Calu3 (cell line): Measurements from ENCODE around the gene LYVE1. TPM values are rescaled to one million over a fixed set of nuclear protein-coding genes. Genes with fewer than 3 reads are reported as not detected.
"Not testable (repeated sequence)": the region's sequence is repeated elsewhere in the genome, so short reads cannot be mapped to it uniquely, and the experiment has no call there.

Experiments
- BruUV-seq: library from RNA; stranded (reverse); fragments of 400-500 nt; replicated peaks from 2 replicates; lab custom pipeline; 2021; lab: Mats Ljungman, UMichigan
- CTCF ChIA-PET: fragments of 300-600 bp; sonication (Branson Sonifier 250); formaldehyde crosslinking; loops from one replicate; lab custom pipeline; 2022; ENCODE audit warnings: antibody characterized with exemption; lab: Charles Lee
- DNase-seq: peaks from one replicate; pipeline ENCODE4 v3.0.0; 2022
- H3K27ac Mint-ChIP-seq: one replicate; pipeline ENCODE4 v1.8.0; 2022; ENCODE audit warnings: mixed read lengths; ENCODE audit not compliant: unreplicated experiment
- H3K27me3 Mint-ChIP-seq: one replicate; pipeline ENCODE4 v1.8.0; 2022; ENCODE audit warnings: mixed read lengths; ENCODE audit not compliant: unreplicated experiment
- H3K36me3 Mint-ChIP-seq: one replicate; pipeline ENCODE4 v1.8.0; 2022; ENCODE audit warnings: mild to moderate bottlenecking, moderate library complexity, mixed read lengths; ENCODE audit not compliant: insufficient read depth, unreplicated experiment
- H3K4me1 Mint-ChIP-seq: one replicate; pipeline ENCODE4 v1.8.0; 2022; ENCODE audit warnings: mild to moderate bottlenecking, low read depth, mixed read lengths; ENCODE audit not compliant: unreplicated experiment
- H3K4me3 Mint-ChIP-seq: one replicate; pipeline ENCODE4 v1.8.0; 2022; ENCODE audit warnings: mild to moderate bottlenecking, low read depth, moderate library complexity, mixed read lengths; ENCODE audit not compliant: unreplicated experiment
- H3K9me3 Mint-ChIP-seq: one replicate; pipeline ENCODE4 v1.8.0; 2022; ENCODE audit warnings: low read depth, mixed read lengths; ENCODE audit not compliant: unreplicated experiment
- intact Hi-C: fragments of 100-400 bp; cut with micrococcal nuclease; formaldehyde crosslinking; loops from one replicate; pipeline ENCODE4 v1.10.0; 2022; ENCODE audit not compliant: unreplicated experiment
- total RNA-seq: library from RNA; stranded (reverse); gene quantifications from 2 replicates; pipeline ENCODE4 v1.2.3, GENCODE V29; 2022
- TF ChIP-seq, protein P1 (sequence below): fragments of 200-600 bp; IDR thresholded peaks from one replicate; pipeline ENCODE4 v1.8.0; 2022; ENCODE audit warnings: antibody characterized with exemption; ENCODE audit not compliant: unreplicated experiment

Gene LYVE1
- total RNA-seq, 1 experiment from 2014 or later, result not detected

- no peak for DNase-seq
- BruUV-seq, result no TSS peak
- H3K27ac Mint-ChIP-seq, result no peak overlapping the region
- peaks cover 9% of the 10 kb centered on the region for H3K4me1 Mint-ChIP-seq
- H3K4me3 Mint-ChIP-seq, result no peak overlapping the region
- no peaks in the 10 kb centered on the region for H3K27me3 Mint-ChIP-seq
- TF ChIP-seq, protein P1, sequence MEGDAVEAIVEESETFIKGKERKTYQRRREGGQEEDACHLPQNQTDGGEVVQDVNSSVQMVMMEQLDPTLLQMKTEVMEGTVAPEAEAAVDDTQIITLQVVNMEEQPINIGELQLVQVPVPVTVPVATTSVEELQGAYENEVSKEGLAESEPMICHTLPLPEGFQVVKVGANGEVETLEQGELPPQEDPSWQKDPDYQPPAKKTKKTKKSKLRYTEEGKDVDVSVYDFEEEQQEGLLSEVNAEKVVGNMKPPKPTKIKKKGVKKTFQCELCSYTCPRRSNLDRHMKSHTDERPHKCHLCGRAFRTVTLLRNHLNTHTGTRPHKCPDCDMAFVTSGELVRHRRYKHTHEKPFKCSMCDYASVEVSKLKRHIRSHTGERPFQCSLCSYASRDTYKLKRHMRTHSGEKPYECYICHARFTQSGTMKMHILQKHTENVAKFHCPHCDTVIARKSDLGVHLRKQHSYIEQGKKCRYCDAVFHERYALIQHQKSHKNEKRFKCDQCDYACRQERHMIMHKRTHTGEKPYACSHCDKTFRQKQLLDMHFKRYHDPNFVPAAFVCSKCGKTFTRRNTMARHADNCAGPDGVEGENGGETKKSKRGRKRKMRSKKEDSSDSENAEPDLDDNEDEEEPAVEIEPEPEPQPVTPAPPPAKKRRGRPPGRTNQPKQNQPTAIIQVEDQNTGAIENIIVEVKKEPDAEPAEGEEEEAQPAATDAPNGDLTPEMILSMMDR, result no peak
- H3K36me3 Mint-ChIP-seq, result no peaks in the 10 kb centered on the region
- CTCF ChIA-PET, result no interaction called here
- intact Hi-C loops, result no loop called here
- H3K9me3 Mint-ChIP-seq, result no peaks in the 10 kb centered on the region
Observed at GRCh38 chr11:10598816-10599215, 30.4 kb upstream of the LYVE1 start.

DNA sequence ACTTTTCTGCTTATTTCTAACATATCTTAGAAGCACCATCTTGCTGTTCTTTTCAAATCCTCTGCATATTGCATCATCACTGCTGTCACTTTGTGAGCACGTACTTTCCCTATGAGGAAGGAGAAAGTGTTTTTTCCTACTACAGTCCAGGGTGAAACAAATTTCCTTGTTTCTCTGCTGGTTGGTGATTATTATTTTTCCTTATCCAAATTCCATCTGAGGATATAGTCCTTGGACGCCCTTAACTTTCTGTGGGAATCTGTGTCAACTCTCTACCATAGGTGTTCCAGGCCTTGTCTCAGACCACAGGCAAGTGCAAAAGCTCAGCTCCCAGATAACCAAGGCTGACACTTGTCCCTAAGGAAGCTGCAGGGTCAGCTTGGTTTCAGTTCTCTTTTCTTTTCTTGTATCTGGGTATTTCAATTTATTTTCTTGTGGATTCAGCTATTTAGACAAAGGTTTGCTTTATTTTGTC, 29.4 kb upstream of the LYVE1 start:
- Mint-ChIP-seq H3K27ac (no peak overlapping the region), H3K4me1 (peaks cover 16% of the 10 kb centered on the region), H3K36me3 (no peaks in the 10 kb centered on the region), H3K27me3 (no peaks in the 10 kb centered on the region), H3K4me3 (no peak overlapping the region), H3K9me3 (no peaks in the 10 kb centered on the region)
- no TSS peak for BruUV-seq
- TF ChIP-seq, protein P1, result no peak
- intact Hi-C loops, result no loop called here
- CTCF ChIA-PET, result no interaction called here
- DNase-seq, result no peak

DNA sequence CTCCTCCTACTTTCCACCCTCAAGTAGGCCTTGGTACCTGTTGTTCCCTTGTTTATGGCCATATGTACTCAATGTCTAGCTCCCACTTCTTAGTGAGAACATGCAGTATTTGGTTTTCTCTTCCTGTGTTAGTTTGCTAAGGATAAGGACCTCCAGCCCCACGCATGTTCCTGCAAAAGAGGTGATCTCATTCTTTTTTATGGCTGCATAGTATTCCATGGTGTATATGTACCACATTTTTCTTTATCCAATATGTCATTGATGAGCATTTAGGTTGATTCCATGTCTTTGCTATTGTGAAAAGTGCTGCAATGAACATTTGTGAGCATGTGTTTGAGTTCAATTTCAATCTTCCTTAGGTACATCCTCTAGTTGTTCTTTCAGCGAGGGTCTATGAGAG, 27.4 kb upstream of the LYVE1 start:
- BruUV-seq, H3K4me3 Mint-ChIP-seq: not testable (repeated sequence)
- peaks cover 23% of the 10 kb centered on the region for H3K4me1 Mint-ChIP-seq

GRCh38 chr11:10594407-10594806, 25.9 kb upstream of the LYVE1 start:
- H3K27ac Mint-ChIP-seq, result peak overlapping the region; percentile 82
- no peaks in the 10 kb centered on the region for H3K9me3 Mint-ChIP-seq
- no peaks in the 10 kb centered on the region for H3K27me3 Mint-ChIP-seq
- CTCF ChIA-PET, result interaction anchor here (0.9 to 1.7 kb wide), 2 partner anchors 10 to 53 kb away, joined by 4 to 6 read pairs; partner anchors contain the start of gene RNF141
- BruUV-seq, result no TSS peak
- TF ChIP-seq, protein P1, result no peak
- no peak overlapping the region for H3K4me3 Mint-ChIP-seq
- intact Hi-C loops, result loop anchor here (5.0 kb wide), 1 partner anchor 37 kb away; no protein-coding TSS in a partner anchor
- H3K4me1 Mint-ChIP-seq, result peaks cover 23% of the 10 kb centered on the region
- peaks cover 4% of the 10 kb centered on the region for H3K36me3 Mint-ChIP-seq
- DNase-seq, result peak; percentile 25

More for the DNA sequence above, 27.4 kb upstream of the LYVE1 start:
- H3K36me3 Mint-ChIP-seq, H3K27me3 Mint-ChIP-seq, H3K9me3 Mint-ChIP-seq, intact Hi-C loops, DNase-seq: not testable (repeated sequence)
- CTCF ChIA-PET, result interaction anchor here (1.7 kb wide), 1 partner anchor 11 kb away, joined by 6 read pairs; no protein-coding TSS in a partner anchor
- H3K27ac Mint-ChIP-seq, result peak overlapping the region; percentile 39

DNA sequence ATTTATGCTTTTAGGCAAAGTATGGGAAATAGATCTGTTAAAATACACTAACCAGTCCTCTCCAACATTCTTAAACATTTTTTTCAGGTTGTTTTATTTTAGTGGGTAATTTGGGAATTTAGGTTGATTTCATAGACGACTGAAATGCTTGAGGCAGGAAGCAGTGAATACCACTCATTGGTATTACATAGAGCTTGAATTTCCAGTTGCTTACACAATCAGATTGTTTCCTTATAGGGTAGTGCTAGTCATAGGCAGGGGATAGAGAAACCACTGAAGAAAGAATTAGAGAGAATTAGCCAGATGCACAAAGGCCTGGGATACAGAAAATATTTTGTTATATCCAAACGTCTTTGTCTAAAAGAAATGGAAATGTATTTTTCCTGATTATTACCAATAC, 23.9 kb upstream of the LYVE1 start:
- no peak for DNase-seq
- Mint-ChIP-seq H3K36me3 (peaks cover 4% of the 10 kb centered on the region), H3K4me3 (no peak overlapping the region), H3K4me1 (peaks cover 40% of the 10 kb centered on the region), H3K27me3 (no peaks in the 10 kb centered on the region), H3K9me3 (peaks cover 3% of the 10 kb centered on the region), H3K27ac (peak overlapping the region; percentile 87)
- intact Hi-C loops, result loop anchor here (5.0 kb wide), 1 partner anchor 35 kb away; no protein-coding TSS in a partner anchor
- BruUV-seq, result no TSS peak
- CTCF ChIA-PET, result interaction anchor here (1.7 kb wide), 1 partner anchor 52 kb away, joined by 4 read pairs; the partner anchor contains the start of gene RNF141
- TF ChIP-seq, protein P1, result no peak
